ENCODE results near the gene AKAP8L. TPM values are rescaled to one million over a fixed set of nuclear protein-coding genes. Genes with fewer than 3 reads are reported as not detected.

AKAP8L gene
- total RNA-seq, 3 donors from 2014 or later = 74.4 to 111 (median 96.0) TPM

- no peak for ATAC-seq
- Histone ChIP-seq H3K36me3 (ENCODE audit: low read depth) (no peaks in the 10 kb centered on the region), H3K4me3 (no peak overlapping the region), H3K9me3 (no peaks in the 10 kb centered on the region), H3K4me1 (ENCODE audit: low read depth) (peaks cover 24% of the 10 kb centered on the region)
- intact Hi-C loops (cut with DNase I, micrococcal nuclease) = no loop called here
- DNase-seq = no peak
- TF ChIP-seq, protein P1, sequence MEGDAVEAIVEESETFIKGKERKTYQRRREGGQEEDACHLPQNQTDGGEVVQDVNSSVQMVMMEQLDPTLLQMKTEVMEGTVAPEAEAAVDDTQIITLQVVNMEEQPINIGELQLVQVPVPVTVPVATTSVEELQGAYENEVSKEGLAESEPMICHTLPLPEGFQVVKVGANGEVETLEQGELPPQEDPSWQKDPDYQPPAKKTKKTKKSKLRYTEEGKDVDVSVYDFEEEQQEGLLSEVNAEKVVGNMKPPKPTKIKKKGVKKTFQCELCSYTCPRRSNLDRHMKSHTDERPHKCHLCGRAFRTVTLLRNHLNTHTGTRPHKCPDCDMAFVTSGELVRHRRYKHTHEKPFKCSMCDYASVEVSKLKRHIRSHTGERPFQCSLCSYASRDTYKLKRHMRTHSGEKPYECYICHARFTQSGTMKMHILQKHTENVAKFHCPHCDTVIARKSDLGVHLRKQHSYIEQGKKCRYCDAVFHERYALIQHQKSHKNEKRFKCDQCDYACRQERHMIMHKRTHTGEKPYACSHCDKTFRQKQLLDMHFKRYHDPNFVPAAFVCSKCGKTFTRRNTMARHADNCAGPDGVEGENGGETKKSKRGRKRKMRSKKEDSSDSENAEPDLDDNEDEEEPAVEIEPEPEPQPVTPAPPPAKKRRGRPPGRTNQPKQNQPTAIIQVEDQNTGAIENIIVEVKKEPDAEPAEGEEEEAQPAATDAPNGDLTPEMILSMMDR (IDR thresholded peaks at IDR 0.05) = no peak
Measured at GRCh38 chr19:15455996-15456395, 37.2 kb upstream of the AKAP8L start.

DNA sequence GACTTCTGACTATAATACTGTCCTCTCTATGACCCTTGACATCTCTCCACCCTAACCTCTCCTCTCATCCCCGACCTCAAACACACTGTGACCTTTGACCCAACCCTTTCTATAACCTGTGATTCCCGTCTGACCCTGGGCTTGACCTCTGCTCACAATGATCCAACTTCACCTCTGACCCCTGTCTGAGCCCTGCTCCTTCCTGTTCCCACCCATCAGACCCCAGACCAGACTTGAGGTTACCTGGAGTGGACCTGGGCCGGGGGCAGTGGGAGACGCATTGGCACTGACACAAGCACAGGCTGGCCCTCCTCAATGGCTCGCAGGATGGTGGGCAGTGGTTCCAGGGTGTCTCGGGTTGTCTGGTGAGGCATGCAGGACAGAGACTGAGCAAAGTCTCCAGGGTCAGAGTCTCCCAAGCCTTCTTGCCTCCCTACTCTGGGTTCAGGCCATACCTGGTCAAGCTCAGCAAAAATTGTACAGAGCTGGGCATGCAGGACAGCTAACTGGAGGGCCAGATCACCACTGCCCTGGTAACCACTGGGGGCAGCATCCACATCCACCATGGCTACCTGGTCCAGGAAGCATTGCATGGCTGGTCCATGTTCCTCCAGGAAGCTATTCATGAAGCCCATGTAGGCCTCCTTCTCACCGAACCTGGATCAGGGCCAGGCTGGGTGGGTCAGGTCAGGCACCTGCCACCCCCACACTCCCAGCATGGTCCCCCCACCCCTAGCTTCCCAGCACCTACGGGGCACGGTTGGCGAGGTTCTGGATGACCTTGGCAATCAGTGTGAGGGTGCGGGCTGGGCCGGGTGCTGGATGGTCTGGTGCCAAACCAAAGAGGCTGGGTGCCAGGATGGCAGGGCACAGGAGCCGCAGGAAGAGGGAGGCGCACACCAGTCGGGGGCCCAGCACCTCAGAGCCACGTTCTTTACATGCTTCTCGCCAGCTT, 35.4 kb upstream of the AKAP8L start:
- Histone ChIP-seq H3K4me3 (no peak overlapping the region), H3K4me1 (ENCODE audit: low read depth) (peaks cover 25% of the 10 kb centered on the region), H3K36me3 (ENCODE audit: low read depth) (no peaks in the 10 kb centered on the region), H3K9me3 (no peaks in the 10 kb centered on the region)
- TF ChIP-seq, protein P1 (IDR thresholded peaks at IDR 0.05) = no peak
- intact Hi-C loops (cut with DNase I, micrococcal nuclease) = no loop called here
- DNase-seq (no peak), ATAC-seq (no peak)

DNA sequence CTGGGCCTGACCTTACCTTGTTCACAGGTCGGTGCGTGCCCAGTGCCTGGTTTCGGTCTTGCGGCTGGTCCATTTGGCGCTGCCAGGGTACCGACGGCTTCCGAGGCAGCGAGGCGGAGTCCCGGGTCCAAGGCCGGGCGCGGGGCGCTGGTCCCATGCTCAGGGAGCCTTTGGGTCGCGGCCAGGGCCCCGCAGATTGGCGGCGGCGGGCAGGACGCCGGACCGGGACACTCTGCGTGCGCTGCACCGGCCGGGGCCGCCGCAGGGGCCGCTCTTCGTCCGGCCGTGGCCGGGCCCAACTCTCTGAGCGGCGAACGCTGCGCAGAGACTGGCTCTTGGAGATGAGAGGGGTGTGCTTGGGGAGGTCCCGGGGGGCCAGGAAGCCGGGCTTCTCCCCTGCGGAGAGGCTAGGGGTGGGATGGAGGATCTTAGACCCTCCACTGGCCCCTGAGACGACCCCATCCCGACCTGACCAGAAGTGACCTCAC, 34.3 kb upstream of the AKAP8L start:
- intact Hi-C loops (cut with DNase I, micrococcal nuclease) = no loop called here
- Histone ChIP-seq H3K4me1 (ENCODE audit: low read depth) (peaks cover 29% of the 10 kb centered on the region), H3K4me3 (no peak overlapping the region), H3K36me3 (ENCODE audit: low read depth) (no peaks in the 10 kb centered on the region), H3K9me3 (no peaks in the 10 kb centered on the region)
- DNase-seq = no peak
- TF ChIP-seq, protein P1 (IDR thresholded peaks at IDR 0.05) = no peak
- ATAC-seq = peak; percentile 6

GRCh38 chr19:15452111-15453047, 33.6 kb upstream of the AKAP8L start:
- TF ChIP-seq, protein P1 (IDR thresholded peaks at IDR 0.05) = no peak
- intact Hi-C loops (cut with DNase I, micrococcal nuclease) = no loop called here
- DNase-seq (peak; percentile 86 to 90 (median 88)), ATAC-seq (peak; percentile 72)
- Histone ChIP-seq H3K9me3 (no peaks in the 10 kb centered on the region), H3K4me3 (no peak overlapping the region), H3K4me1 (ENCODE audit: low read depth) (peaks cover 23% of the 10 kb centered on the region), H3K36me3 (ENCODE audit: low read depth) (no peaks in the 10 kb centered on the region)

GRCh38 chr19:15450528-15450890, 31.7 kb upstream of the AKAP8L start:
- Histone ChIP-seq H3K9me3 (no peaks in the 10 kb centered on the region), H3K4me1 (ENCODE audit: low read depth) (peaks cover 17% of the 10 kb centered on the region), H3K4me3 (no peak overlapping the region), H3K36me3 (ENCODE audit: low read depth) (no peaks in the 10 kb centered on the region)
- intact Hi-C loops (cut with DNase I, micrococcal nuclease) = no loop called here
- no peak for DNase-seq
- ATAC-seq = no peak
- TF ChIP-seq, protein P1 (IDR thresholded peaks at IDR 0.05) = no peak
